Prostate gland (tissue), 2 donors: ENCODE results near the gene APBA1. TPM values are rescaled to one million over a fixed set of nuclear protein-coding genes. Genes with fewer than 3 reads are reported as not detected.
"Not testable (repeated sequence)": the region's sequence is repeated elsewhere in the genome, so short reads cannot be mapped to it uniquely, and the experiment has no call there.

Experiments used
- DNase-seq: peaks from one replicate; pipeline ENCODE4 v3.0.0-alpha.2; 2019; ENCODE audit warnings: low spot score
- H3K27ac ChIP-seq, 2 donors: fragments of 200-600 bp; sonication (generic); 2 replicates each; pipeline ENCODE4 v1.5.1; 2017 to 2019
- H3K27me3 ChIP-seq: fragments of 200-600 bp; sonication (generic); replicated peaks from 2 replicates; pipeline ENCODE4 v1.5.1; 2019; ENCODE audit not compliant: insufficient read depth
- H3K36me3 ChIP-seq, 2 donors: fragments of 200-600 bp; sonication (generic); 1 replicate in 1 of 2; 2 replicates in 1 of 2; pipeline versions ENCODE4 v1.5.1 to v1.8.1; 2017 to 2019
- H3K4me1 ChIP-seq: fragments of 200-600 bp; sonication (generic); replicated peaks from 2 replicates; pipeline ENCODE4 v1.5.1; 2019
- H3K4me3 ChIP-seq, 2 donors: fragments of 200-600 bp; sonication (generic); 2 replicates each; pipeline ENCODE4 v1.5.1; 2017 to 2019
- H3K9me3 ChIP-seq: fragments of 200-600 bp; sonication (generic); 2 replicates; pipeline ENCODE4 v1.5.1; 2017
- POLR2A ChIP-seq: fragments of 450-650 bp; IDR thresholded peaks from one replicate; pipeline ENCODE4 v1.6.1; 2016; ENCODE audit warnings: antibody characterized with exemption, mild to moderate bottlenecking
- POLR2AphosphoS5 ChIP-seq: sonication (generic); formaldehyde crosslinking; IDR thresholded peaks from one replicate; pipeline ENCODE4 v1.6.1; 2017; ENCODE audit warnings: antibody characterized with exemption
- WGBS: methylation state at CpG from one replicate; pipeline ENCODE4 v1.1.5; 2018; 5-methylcytosine and 5-hydroxymethylcytosine counted together
- intact Hi-C: fragments of 100-400 bp; cut with DNase I; formaldehyde crosslinking; loops from one replicate; pipeline ENCODE4 v1.14.2; 2022
- total RNA-seq, 2 donors: library from RNA; depleted of rRNA; stranded (reverse); fragments of >200 nt; gene quantifications; one replicate each; pipeline ENCODE4 v1.1.0, GENCODE V29; 2016
- TF ChIP-seq, protein P1 (sequence below), 4 experiments: fragments of 200-600 bp in 2 of 4; fragments of 450-650 bp in 2 of 4; sonication (generic) in 2 of 4; IDR thresholded peaks; 1 replicate in 3 of 4; 2 replicates in 1 of 4; pipeline ENCODE4 v1.5.1; 2016 to 2019; ENCODE audit warnings: antibody characterized with exemption in 4 of 4, mild to moderate bottlenecking in 2 of 4, moderate library complexity in 2 of 4

The APBA1 gene
- total RNA-seq, 2 donors from 2014 or later = 2.2 to 7.5 TPM

DNA sequence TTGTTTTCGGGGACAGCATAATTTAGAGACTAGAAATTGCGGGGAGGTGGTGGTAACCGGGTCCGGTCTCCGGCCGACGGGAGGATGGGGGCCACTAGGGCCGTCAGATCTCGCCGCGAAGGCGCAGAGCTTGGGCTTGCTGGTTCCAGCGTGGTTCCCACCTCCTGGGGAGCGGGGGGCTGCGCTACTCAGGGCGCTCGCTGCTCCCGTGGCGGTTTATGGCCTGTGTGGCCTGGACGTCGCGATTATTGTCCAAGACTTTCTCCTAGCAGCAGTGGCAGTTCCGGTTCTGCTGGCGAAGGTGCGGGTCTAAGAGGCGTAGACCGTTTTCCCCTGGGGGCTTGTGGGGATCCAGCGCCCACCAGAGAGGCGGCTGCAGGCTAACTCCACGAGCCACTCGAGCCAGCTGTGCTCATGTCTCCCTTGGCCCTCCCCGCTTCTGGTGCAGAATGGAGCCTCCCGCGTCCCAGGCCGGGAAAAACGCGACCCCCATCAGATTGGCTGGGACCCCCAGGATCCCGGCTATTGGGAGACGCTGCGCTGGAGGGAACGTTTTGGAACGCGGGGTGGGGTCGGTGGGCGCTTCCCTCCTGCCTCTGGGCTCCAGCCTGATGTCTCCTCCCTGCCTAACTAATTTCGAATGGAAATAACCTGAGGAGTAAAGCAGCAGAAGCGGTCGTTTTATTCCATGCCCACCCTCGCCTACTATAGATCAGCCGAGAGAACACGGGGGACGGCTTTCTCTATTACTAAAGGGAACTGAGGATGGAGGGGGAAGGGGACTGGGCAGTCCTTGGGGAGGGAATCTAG is 260.0 kb downstream of the APBA1 start:
- Histone ChIP-seq H3K9me3 (no peaks in the 10 kb centered on the region), H3K27ac (no peak overlapping the region), H3K4me3 (no peak overlapping the region), H3K36me3 (no peaks in the 10 kb centered on the region), H3K27me3 (no peaks in the 10 kb centered on the region), H3K4me1 (no peaks in the 10 kb centered on the region)
- TF ChIP-seq POLR2AphosphoS5 (no peak), POLR2A (no peak)
- TF ChIP-seq, protein P1, sequence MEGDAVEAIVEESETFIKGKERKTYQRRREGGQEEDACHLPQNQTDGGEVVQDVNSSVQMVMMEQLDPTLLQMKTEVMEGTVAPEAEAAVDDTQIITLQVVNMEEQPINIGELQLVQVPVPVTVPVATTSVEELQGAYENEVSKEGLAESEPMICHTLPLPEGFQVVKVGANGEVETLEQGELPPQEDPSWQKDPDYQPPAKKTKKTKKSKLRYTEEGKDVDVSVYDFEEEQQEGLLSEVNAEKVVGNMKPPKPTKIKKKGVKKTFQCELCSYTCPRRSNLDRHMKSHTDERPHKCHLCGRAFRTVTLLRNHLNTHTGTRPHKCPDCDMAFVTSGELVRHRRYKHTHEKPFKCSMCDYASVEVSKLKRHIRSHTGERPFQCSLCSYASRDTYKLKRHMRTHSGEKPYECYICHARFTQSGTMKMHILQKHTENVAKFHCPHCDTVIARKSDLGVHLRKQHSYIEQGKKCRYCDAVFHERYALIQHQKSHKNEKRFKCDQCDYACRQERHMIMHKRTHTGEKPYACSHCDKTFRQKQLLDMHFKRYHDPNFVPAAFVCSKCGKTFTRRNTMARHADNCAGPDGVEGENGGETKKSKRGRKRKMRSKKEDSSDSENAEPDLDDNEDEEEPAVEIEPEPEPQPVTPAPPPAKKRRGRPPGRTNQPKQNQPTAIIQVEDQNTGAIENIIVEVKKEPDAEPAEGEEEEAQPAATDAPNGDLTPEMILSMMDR (IDR thresholded peaks at IDR 0.05) = no peak
- WGBS = 76% methylated on average over 45 of the region's 52 CpGs
- intact Hi-C loops = no loop called here
- DNase-seq = no peak

DNA sequence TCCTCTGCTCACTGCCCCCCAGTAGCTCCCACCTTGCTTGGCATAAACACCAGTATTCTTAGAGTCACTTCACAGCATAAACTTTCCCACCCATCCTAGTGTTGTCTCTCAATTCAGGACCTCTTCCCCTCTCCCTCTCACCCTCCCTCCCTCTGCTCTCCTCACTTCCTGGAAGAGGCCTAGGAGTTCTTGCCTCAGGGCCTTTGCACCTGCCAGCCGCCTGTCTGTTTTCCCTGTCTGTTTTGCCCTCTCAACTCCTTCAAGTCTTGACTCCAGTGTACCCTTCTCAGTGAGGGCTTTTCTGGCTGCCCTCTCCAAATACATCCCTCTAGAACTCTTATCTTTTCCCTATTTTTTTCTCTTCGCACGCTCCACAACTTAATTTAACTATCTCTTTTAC is 260.9 kb downstream of the APBA1 start:
- intact Hi-C loops = no loop called here
- TF ChIP-seq POLR2AphosphoS5 = no peak
- no peak for TF ChIP-seq POLR2A
- TF ChIP-seq, protein P1 (IDR thresholded peaks at IDR 0.05) = no peak
- H3K36me3 ChIP-seq = no peaks in the 10 kb centered on the region
- no peak overlapping the region for H3K4me3 ChIP-seq
- no peak overlapping the region for H3K27ac ChIP-seq
- H3K27me3 ChIP-seq = no peaks in the 10 kb centered on the region
- H3K4me1 ChIP-seq = no peaks in the 10 kb centered on the region
- WGBS = 97% methylated on average over 3 of the region's 3 CpGs
- DNase-seq = no peak
- no peaks in the 10 kb centered on the region for H3K9me3 ChIP-seq

DNA sequence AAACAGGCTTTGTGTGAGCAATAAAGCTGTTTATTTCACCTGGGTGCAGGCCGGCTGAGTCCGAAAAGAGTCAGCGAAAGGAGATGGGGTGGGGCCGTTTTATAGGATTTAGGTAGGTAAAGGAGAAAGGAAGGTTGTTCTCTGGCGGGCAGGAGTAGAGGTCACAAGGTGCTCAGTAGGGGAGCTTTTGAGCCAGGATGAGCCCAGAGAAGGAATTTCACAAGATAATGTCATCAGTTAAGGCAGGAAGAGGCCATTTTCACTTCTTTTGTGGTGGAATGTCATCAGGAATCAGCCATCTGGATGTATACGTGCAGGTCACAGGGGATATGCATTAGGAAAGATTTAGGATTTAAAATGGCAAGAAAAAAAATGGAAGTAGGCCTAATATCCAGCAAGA is 262.2 kb downstream of the APBA1 start:
- H3K27ac ChIP-seq, H3K4me3 ChIP-seq, H3K27me3 ChIP-seq, H3K4me1 ChIP-seq, intact Hi-C loops, H3K9me3 ChIP-seq, H3K36me3 ChIP-seq, DNase-seq: not testable (repeated sequence)
- WGBS = 91% methylated on average over 6 of the region's 6 CpGs

DNA sequence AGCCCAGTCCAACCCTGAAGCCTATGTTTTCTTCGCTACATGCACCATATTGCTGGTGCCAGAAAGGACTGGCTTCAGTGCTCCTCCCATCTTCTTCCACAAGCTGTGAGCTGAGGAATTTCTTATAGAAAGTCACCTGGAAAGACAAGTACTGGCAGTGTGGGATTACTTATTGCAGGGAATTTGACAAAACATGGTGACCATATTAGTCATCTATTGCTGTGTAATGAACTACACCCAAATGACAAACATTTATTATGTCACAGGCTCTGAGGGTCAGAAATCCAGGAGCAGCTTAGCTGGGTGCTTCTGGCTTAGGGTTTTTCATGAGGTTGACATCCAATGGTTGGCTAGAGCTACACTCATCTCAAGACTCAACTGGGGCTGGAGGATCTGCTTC is 271.7 kb downstream of the APBA1 start:
- Histone ChIP-seq H3K4me1 (no peaks in the 10 kb centered on the region), H3K36me3 (no peaks in the 10 kb centered on the region), H3K4me3 (no peak overlapping the region), H3K27me3 (no peaks in the 10 kb centered on the region), H3K27ac (no peak overlapping the region), H3K9me3 (no peaks in the 10 kb centered on the region)
- intact Hi-C loops = no loop called here
- no peak for TF ChIP-seq POLR2A
- no peak for TF ChIP-seq POLR2AphosphoS5
- TF ChIP-seq, protein P1 (IDR thresholded peaks at IDR 0.05) = no peak
- DNase-seq = no peak
- WGBS = 92% methylated on average over 1 of the region's 1 CpG

DNA sequence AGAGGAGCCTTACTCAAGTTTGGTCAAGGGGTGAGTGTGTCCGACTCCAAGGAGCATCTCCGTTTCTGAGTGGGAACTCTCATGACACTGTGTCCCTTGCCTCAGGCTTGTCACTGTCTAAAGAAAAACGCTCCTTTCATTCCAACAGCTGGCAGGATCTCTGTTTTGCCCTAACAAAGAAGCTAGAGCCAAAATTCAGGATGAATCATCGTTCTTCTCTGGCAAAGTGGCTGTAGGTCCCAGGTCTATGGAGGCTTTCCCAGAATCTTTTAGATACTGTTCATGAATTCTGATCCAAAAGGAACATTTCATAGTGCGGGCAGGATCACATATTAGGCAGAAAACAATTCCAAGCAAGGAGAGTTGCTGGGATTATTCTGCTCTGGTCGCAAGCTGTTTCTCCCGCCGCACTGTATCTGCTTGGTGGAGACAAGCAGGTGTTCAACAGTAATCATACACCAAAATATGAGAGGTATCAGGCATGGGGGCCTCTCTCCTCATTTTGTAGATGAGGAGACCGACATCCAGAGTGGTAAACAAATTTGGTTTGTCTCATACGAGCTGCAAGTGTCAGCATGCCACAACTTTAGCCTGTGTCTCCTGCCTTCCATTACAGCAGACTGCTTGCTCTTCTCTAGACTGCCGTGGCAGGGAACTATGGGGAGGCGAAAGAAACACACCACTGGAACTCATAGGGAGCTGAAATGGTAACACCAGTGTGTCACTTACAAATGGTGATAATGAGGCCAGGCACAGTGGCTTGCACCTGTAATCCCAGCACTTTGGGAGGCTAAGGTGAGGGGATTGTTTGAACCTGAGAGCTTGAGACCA is 274.6 kb downstream of the APBA1 start:
- Histone ChIP-seq H3K27ac (peak overlapping the region in 1 of 2 donors; percentile 35), H3K4me3 (no peak overlapping the region), H3K9me3 (no peaks in the 10 kb centered on the region), H3K36me3 (no peaks in the 10 kb centered on the region), H3K4me1 (no peaks in the 10 kb centered on the region), H3K27me3 (no peaks in the 10 kb centered on the region)
- DNase-seq = peak; percentile 51
- 29% methylated on average over 12 of the region's 12 CpGs for WGBS
- TF ChIP-seq POLR2A (no peak), POLR2AphosphoS5 (peak; percentile 45)
- intact Hi-C loops = no loop called here
